Ishikawa (cell line): ENCODE results near the gene RHOBTB3.

ENCODE experiments used
- CEBPB ChIP-seq: IDR thresholded peaks from 2 replicates; pipeline ENCODE4 v1.6.1; 2012
- CREB1 ChIP-seq: IDR thresholded peaks from 2 replicates; pipeline ENCODE4 v1.6.1; 2012; ENCODE audit warnings: low read depth
- EGR1 ChIP-seq: IDR thresholded peaks from 2 replicates; pipeline ENCODE4 v1.6.1; 2012
- EP300 ChIP-seq: IDR thresholded peaks from 2 replicates; pipeline ENCODE4 v1.6.1; 2012; ENCODE audit warnings: borderline replicate concordance
- FOXM1 ChIP-seq: IDR thresholded peaks from 2 replicates; pipeline ENCODE4 v1.6.1; 2012; ENCODE audit warnings: low read depth, borderline replicate concordance
- NFIC ChIP-seq: IDR thresholded peaks from 2 replicates; pipeline ENCODE4 v1.6.1; 2012
- RAD21 ChIP-seq: IDR thresholded peaks from 2 replicates; pipeline ENCODE4 v1.6.1; 2012; ENCODE audit warnings: low read depth
- REST ChIP-seq: IDR thresholded peaks from 2 replicates; pipeline ENCODE4 v1.6.1; 2012; ENCODE audit warnings: low read depth, mild to moderate bottlenecking
- TAF1 ChIP-seq: IDR thresholded peaks from 2 replicates; pipeline ENCODE4 v1.6.1; 2012; ENCODE audit warnings: low read depth, mild to moderate bottlenecking
- TCF12 ChIP-seq: IDR thresholded peaks from 2 replicates; pipeline ENCODE4 v1.6.1; 2012; ENCODE audit warnings: low read depth
- TEAD4 ChIP-seq: IDR thresholded peaks from 2 replicates; pipeline ENCODE4 v1.6.1; 2012
- YY1 ChIP-seq: IDR thresholded peaks from 2 replicates; pipeline ENCODE4 v1.6.1; 2012; ENCODE audit warnings: low read depth
- ZBTB7A ChIP-seq: IDR thresholded peaks from 2 replicates; pipeline ENCODE4 v1.6.1; 2012; ENCODE audit warnings: low read depth
- TF ChIP-seq, protein P1 (sequence below): IDR thresholded peaks from 2 replicates; pipeline ENCODE4 v1.6.1; 2012
- TF ChIP-seq, protein P2 (sequence below): IDR thresholded peaks from 2 replicates; pipeline ENCODE4 v1.6.1; 2012

The RHOBTB3 gene

GRCh38 chr5:95841914-95842812 is 111.0 kb downstream of the RHOBTB3 start:
- TF ChIP-seq, protein P1, sequence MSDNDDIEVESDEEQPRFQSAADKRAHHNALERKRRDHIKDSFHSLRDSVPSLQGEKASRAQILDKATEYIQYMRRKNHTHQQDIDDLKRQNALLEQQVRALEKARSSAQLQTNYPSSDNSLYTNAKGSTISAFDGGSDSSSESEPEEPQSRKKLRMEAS, result no peak
- TF ChIP-seq, protein P2, sequence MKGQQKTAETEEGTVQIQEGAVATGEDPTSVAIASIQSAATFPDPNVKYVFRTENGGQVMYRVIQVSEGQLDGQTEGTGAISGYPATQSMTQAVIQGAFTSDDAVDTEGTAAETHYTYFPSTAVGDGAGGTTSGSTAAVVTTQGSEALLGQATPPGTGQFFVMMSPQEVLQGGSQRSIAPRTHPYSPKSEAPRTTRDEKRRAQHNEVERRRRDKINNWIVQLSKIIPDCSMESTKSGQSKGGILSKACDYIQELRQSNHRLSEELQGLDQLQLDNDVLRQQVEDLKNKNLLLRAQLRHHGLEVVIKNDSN, result no peak
- TF ChIP-seq NFIC (no peak), YY1 (no peak), TAF1 (no peak), FOXM1 (no peak), RAD21 (no peak), TCF12 (no peak), CREB1 (no peak), REST (no peak), EGR1 (no peak), TEAD4 (no peak), EP300 (no peak), ZBTB7A (no peak), CEBPB (no peak)

DNA sequence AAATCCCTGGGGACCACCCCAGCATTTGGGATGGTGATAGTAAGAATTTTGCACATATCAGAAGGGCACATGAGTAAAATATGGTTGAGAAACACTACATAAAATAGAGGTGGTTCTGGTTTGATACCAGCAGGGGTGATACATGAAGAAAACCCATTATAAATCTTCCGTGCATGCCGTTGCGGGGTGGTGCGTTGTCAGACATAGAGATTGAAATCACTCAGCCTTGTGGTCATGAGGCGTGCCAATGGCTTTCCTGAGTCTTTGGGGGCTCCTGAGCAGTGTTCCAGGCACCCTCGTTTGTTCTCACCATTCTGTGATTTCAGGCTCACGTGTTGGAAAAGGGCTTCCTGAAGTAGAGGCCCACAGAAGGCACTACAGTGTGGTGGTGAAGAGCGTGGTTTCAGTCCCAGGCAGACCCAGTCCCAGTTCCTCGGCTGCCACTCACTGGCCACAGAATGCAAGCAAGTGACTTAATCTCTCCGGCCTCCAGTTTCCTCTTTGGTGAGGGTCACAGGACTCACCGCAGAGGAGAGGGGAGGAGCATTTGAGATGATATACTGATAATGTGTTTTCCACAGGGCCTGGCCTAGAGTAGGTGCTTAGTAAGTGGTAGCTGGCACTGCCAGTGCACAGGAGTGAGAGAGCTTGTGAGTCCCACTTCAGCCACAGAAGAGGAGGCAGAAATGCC is 111.9 kb downstream of the RHOBTB3 start:
- TF ChIP-seq NFIC (no peak), YY1 (no peak), EP300 (no peak), FOXM1 (no peak), REST (no peak), ZBTB7A (no peak), CREB1 (no peak), EGR1 (no peak), TEAD4 (no peak)
- TF ChIP-seq, protein P2, result no peak
- TF ChIP-seq, protein P1, result no peak

DNA sequence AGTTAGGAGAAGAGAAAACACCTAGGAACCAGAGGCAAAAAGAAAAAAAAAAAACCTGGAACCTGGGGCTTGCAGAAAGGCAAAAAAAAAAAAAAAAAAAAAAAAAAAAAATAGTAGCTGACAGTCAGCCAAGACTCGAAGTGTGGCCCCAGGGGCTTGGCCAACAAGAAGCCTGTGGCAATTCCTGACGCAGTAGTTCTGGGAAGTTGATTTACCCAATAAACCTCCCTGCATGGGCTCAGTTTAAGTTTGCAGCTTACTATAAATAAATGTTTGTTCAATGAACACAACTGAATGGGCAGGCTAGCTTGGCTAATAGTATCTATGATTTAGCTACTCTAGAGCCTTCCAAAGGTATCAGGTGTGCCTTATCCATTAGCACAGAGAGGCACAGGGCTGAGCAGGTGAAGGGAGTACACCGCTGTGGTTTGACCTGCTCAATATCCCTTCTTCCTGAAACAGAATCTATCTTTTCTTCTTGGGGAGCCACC is 112.6 kb downstream of the RHOBTB3 start:
- TF ChIP-seq YY1, result no peak
- TF ChIP-seq ZBTB7A, result no peak
- no peak for TF ChIP-seq TEAD4
- TF ChIP-seq FOXM1, result no peak
- TF ChIP-seq EP300, result no peak
- TF ChIP-seq REST, result no peak
- no peak for TF ChIP-seq NFIC
- no peak for TF ChIP-seq EGR1
- no peak for TF ChIP-seq CREB1
- TF ChIP-seq TAF1, result no peak
- TF ChIP-seq, protein P1, result no peak
- TF ChIP-seq RAD21, result no peak
- TF ChIP-seq, protein P2, result no peak
- TF ChIP-seq CEBPB, result no peak
- no peak for TF ChIP-seq TCF12
